Lower lobe of right lung (tissue), 2 donors: ENCODE data around the gene GALNS. TPM values are rescaled to one million over a fixed set of nuclear protein-coding genes. Genes with fewer than 3 reads are reported as not detected.

Experiments
- ATAC-seq, 2 donors: fragments of 200-7000 bp; cut with Tn5 transposase; one replicate each; pipeline ENCODE4 v1.9.1; 2020 to 2022; ENCODE audit warnings: mild to moderate bottlenecking in 2 of 2, moderate library complexity in 2 of 2
- DNase-seq: peaks from one replicate; pipeline ENCODE4 v3.0.0-alpha.2; 2020
- H3K27ac ChIP-seq: fragments of 200-600 bp; one replicate; pipeline ENCODE4 v1.8.0; 2022
- H3K27me3 ChIP-seq: fragments of 200-600 bp; one replicate; pipeline ENCODE4 v1.8.0; 2022; ENCODE audit warnings: low read depth
- H3K36me3 ChIP-seq: fragments of 200-600 bp; one replicate; pipeline ENCODE4 v1.8.0; 2022; ENCODE audit warnings: mild to moderate bottlenecking
- H3K4me1 ChIP-seq: fragments of 200-600 bp; one replicate; pipeline ENCODE4 v1.8.0; 2022
- H3K4me3 ChIP-seq: fragments of 200-600 bp; one replicate; pipeline ENCODE4 v1.8.0; 2022; ENCODE audit warnings: mild to moderate bottlenecking
- H3K9me3 ChIP-seq: fragments of 200-600 bp; one replicate; pipeline ENCODE4 v1.8.0; 2022
- CTCF ChIP-seq: fragments of 200-600 bp; IDR thresholded peaks from one replicate; pipeline ENCODE4 v1.8.0; 2022; ENCODE audit warnings: antibody characterized with exemption, mild to moderate bottlenecking
- intact Hi-C: fragments of 100-400 bp; cut with DNase I; formaldehyde crosslinking; loops from one replicate; pipeline ENCODE4 v1.11.0; 2022
- total RNA-seq: library from RNA; stranded (reverse); fragmentation: NEBNext Ultra II Directional; extraction: Animal tissue kit (Norgen Biotek cat#: 25700); gene quantifications from one replicate; pipeline ENCODE4 v1.2.1, GENCODE V29; 2021
- donor health status: DM: no; HTN: yes; CAD: no; lungs with severe emphysema.

Gene GALNS
- total RNA-seq, 1 donor from 2014 or later = 48.5 TPM

- H3K9me3 ChIP-seq = no peaks in the 10 kb centered on the region
- TF ChIP-seq CTCF = no peak
- no peaks in the 10 kb centered on the region for H3K27me3 ChIP-seq
- H3K4me1 ChIP-seq = peaks cover 8% of the 10 kb centered on the region
- H3K27ac ChIP-seq = no peak overlapping the region
- H3K4me3 ChIP-seq = no peak overlapping the region
- intact Hi-C loops = no loop called here
- DNase-seq (no peak), ATAC-seq (no peak)
- H3K36me3 ChIP-seq = peaks cover 43% of the 10 kb centered on the region
Observed at GRCh38 chr16:88883117-88883895, 26.6 kb upstream of the GALNS start.

- no peak for DNase-seq
- no peaks in the 10 kb centered on the region for H3K27me3 ChIP-seq
- H3K4me1 ChIP-seq = peaks cover 8% of the 10 kb centered on the region
- peaks cover 48% of the 10 kb centered on the region for H3K36me3 ChIP-seq
- H3K9me3 ChIP-seq = no peaks in the 10 kb centered on the region
- H3K27ac ChIP-seq = no peak overlapping the region
- H3K4me3 ChIP-seq = no peak overlapping the region
- ATAC-seq = no peak
- intact Hi-C loops = no loop called here
- no peak for TF ChIP-seq CTCF
Observed at GRCh38 chr16:88882358-88883030, 25.7 kb upstream of the GALNS start.

GRCh38 chr16:88881675-88882357, 25.1 kb upstream of the GALNS start:
- ATAC-seq (no peak), DNase-seq (no peak)
- Histone ChIP-seq H3K9me3 (no peaks in the 10 kb centered on the region), H3K4me3 (no peak overlapping the region), H3K27ac (no peak overlapping the region), H3K4me1 (peaks cover 8% of the 10 kb centered on the region), H3K36me3 (peaks cover 48% of the 10 kb centered on the region), H3K27me3 (no peaks in the 10 kb centered on the region)
- intact Hi-C loops = no loop called here
- TF ChIP-seq CTCF = no peak

GRCh38 chr16:88881007-88881615, 24.4 kb upstream of the GALNS start:
- no peak for DNase-seq
- no peak for ATAC-seq
- Histone ChIP-seq H3K27me3 (no peaks in the 10 kb centered on the region), H3K4me3 (no peak overlapping the region), H3K9me3 (no peaks in the 10 kb centered on the region), H3K27ac (no peak overlapping the region), H3K4me1 (peaks cover 7% of the 10 kb centered on the region), H3K36me3 (peaks cover 51% of the 10 kb centered on the region)
- no peak for TF ChIP-seq CTCF
- intact Hi-C loops = no loop called here

- DNase-seq (no peak), ATAC-seq (no peak)
- H3K36me3 ChIP-seq = peaks cover 47% of the 10 kb centered on the region
- TF ChIP-seq CTCF = no peak
- no peaks in the 10 kb centered on the region for H3K27me3 ChIP-seq
- no peak overlapping the region for H3K4me3 ChIP-seq
- intact Hi-C loops = no loop called here
- no peaks in the 10 kb centered on the region for H3K9me3 ChIP-seq
- H3K27ac ChIP-seq = no peak overlapping the region
- H3K4me1 ChIP-seq = no peaks in the 10 kb centered on the region
Observed at GRCh38 chr16:88880226-88881006, 23.7 kb upstream of the GALNS start.
